ENCODE data around the gene LONRF3. TPM values are rescaled to one million over a fixed set of nuclear protein-coding genes. Genes with fewer than 3 reads are reported as not detected.

The LONRF3 gene
- total and polyA plus RNA-seq, 2 donors (not counting 1 experiment from before 2014, with no cell fraction given), result 0.07 to 1.2 TPM

- intact Hi-C loops (cut with micrococcal nuclease), result no loop called here
- H3K27me3 Mint-ChIP-seq, result peaks cover 3% of the 10 kb centered on the region
- Histone ChIP-seq H2AFZ (ENCODE audit: insufficient read depth, low read depth, low read length, poor library complexity, severe bottlenecking) (no peak overlapping the region), H3K27ac (ENCODE audit: low read length in 2 of 2) (no peak overlapping the region), H3K9ac (ENCODE audit: low read length) (no peak overlapping the region), H4K20me1 (ENCODE audit: control insufficient read depth, insufficient read depth, low read length, poor library complexity, severe bottlenecking) (no peaks in the 10 kb centered on the region), H3K36me3 (replicated peaks in 1 of 2; ENCODE audit: control extremely low read depth in 1 of 2, control insufficient read depth in 1 of 2, extremely low read depth in 1 of 2, insufficient read depth in 2 of 2, low read length in 1 of 2) (no peaks in the 10 kb centered on the region), H3K4me2 (replicated peaks; ENCODE audit: low read depth, low read length, poor library complexity, severe bottlenecking) (no peak overlapping the region), H3K79me2 (ENCODE audit: control insufficient read depth, insufficient read depth, low read length) (no peaks in the 10 kb centered on the region), H3K4me1 (ENCODE audit: control insufficient read depth in 2 of 2, insufficient read depth in 2 of 2, low read length in 2 of 2) (no peaks in the 10 kb centered on the region), H3K27me3 (replicated peaks in 1 of 4; ENCODE audit: control extremely low read depth in 1 of 4, control insufficient read depth in 3 of 4, insufficient read depth in 4 of 4, low read length in 3 of 4) (no peaks in the 10 kb centered on the region), H3K9me3 (ENCODE audit: control extremely low read depth in 1 of 3, control insufficient read depth in 2 of 3, insufficient read depth in 1 of 3, low read length in 2 of 3) (no peaks in the 10 kb centered on the region), H3K4me3 (ENCODE audit: control extremely low read depth in 1 of 5, extremely low read depth in 1 of 5, insufficient read depth in 1 of 5, low read depth in 2 of 5, low read length in 4 of 5) (no peak overlapping the region)
- H3K27ac Mint-ChIP-seq, result no peak overlapping the region
- ChIA-PET CTCF (interaction anchor here (1.1 to 4.7 kb wide), 3 partner anchors 12 to 164 kb away, joined by 3 to 31 read pairs (median 23); no protein-coding TSS in a partner anchor), POLR2A (no interaction called here)
- TF ChIP-seq EZH2 (IDR thresholded peaks at IDR 0.05; ENCODE audit: borderline replicate concordance, insufficient read depth, low read depth, low read length, poor library complexity, severe bottlenecking) (no peak), CTCF (IDR thresholded peaks at IDR 0.05) (no peak)
- H3K4me3 Mint-ChIP-seq, result no peak overlapping the region
- WGBS (ENCODE audit: insufficient coverage), result no CpG with 5 or more reads among the region's 3 CpGs
- H3K9me3 Mint-ChIP-seq (ENCODE audit: insufficient read depth), result no peaks in the 10 kb centered on the region
- DNase-seq (no peak), ATAC-seq (ENCODE audit: low read depth) (no peak)
- no peaks in the 10 kb centered on the region for H3K4me1 Mint-ChIP-seq
Measured at GRCh38 chrX:119003462-119003861, 29.0 kb downstream of the LONRF3 start.

- intact Hi-C loops (cut with micrococcal nuclease), result loop anchor here (1.0 to 2.0 kb wide), 2 partner anchors 30 to 62 kb away; partner anchors contain the start of gene LONRF3
- POLR2A ChIA-PET, result interaction anchor here (0.7 kb wide), 1 partner anchor 372 kb away, joined by 3 read pairs; no protein-coding TSS in a partner anchor
- ATAC-seq (ENCODE audit: low read depth), result peak; percentile 84
Measured at GRCh38 chrX:119004920-119005524, 30.6 kb downstream of the LONRF3 start.

More at GRCh38 chrX:119004920-119005524, 30.6 kb downstream of the LONRF3 start:
- Mint-ChIP-seq H3K4me3 (no peak overlapping the region), H3K27ac (no peak overlapping the region), H3K9me3 (ENCODE audit: insufficient read depth) (no peaks in the 10 kb centered on the region), H3K27me3 (peaks cover 3% of the 10 kb centered on the region), H3K4me1 (no peaks in the 10 kb centered on the region)
- no peak overlapping the region for H3K27ac ChIP-seq (ENCODE audit: low read length in 2 of 2)
- no peak overlapping the region for H2AFZ ChIP-seq (ENCODE audit: insufficient read depth, low read depth, low read length, poor library complexity, severe bottlenecking)
- 25% methylated on average over 2 of the region's 5 CpGs for WGBS (ENCODE audit: insufficient coverage)
- no peaks in the 10 kb centered on the region for H3K79me2 ChIP-seq (ENCODE audit: control insufficient read depth, insufficient read depth, low read length)
- no peaks in the 10 kb centered on the region for H3K36me3 ChIP-seq (replicated peaks in 1 of 2; ENCODE audit: control extremely low read depth in 1 of 2, control insufficient read depth in 1 of 2, extremely low read depth in 1 of 2, insufficient read depth in 2 of 2, low read length in 1 of 2)
- no peaks in the 10 kb centered on the region for H3K9me3 ChIP-seq (ENCODE audit: control extremely low read depth in 1 of 3, control insufficient read depth in 2 of 3, insufficient read depth in 1 of 3, low read length in 2 of 3)
- H3K4me3 ChIP-seq (ENCODE audit: control extremely low read depth in 1 of 5, extremely low read depth in 1 of 5, insufficient read depth in 1 of 5, low read depth in 2 of 5, low read length in 4 of 5), result no peak overlapping the region
- H4K20me1 ChIP-seq (ENCODE audit: control insufficient read depth, insufficient read depth, low read length, poor library complexity, severe bottlenecking), result no peaks in the 10 kb centered on the region
- H3K27me3 ChIP-seq (replicated peaks in 1 of 4; ENCODE audit: control extremely low read depth in 1 of 4, control insufficient read depth in 3 of 4, insufficient read depth in 4 of 4, low read length in 3 of 4), result no peaks in the 10 kb centered on the region
- CTCF ChIA-PET, result interaction anchor here (0.6 to 7.9 kb wide), 14 partner anchors 11 to 261 kb away, joined by 3 to 104 read pairs (median 4); no protein-coding TSS in a partner anchor
- TF ChIP-seq EZH2 (IDR thresholded peaks at IDR 0.05; ENCODE audit: borderline replicate concordance, insufficient read depth, low read depth, low read length, poor library complexity, severe bottlenecking), result no peak
- peak; percentile 82 for TF ChIP-seq CTCF (IDR thresholded peaks at IDR 0.05)
- no peak overlapping the region for H3K9ac ChIP-seq (ENCODE audit: low read length)
- peak; percentile 57 for DNase-seq
- H3K4me2 ChIP-seq (replicated peaks; ENCODE audit: low read depth, low read length, poor library complexity, severe bottlenecking), result no peak overlapping the region
- H3K4me1 ChIP-seq (ENCODE audit: control insufficient read depth in 2 of 2, insufficient read depth in 2 of 2, low read length in 2 of 2), result no peaks in the 10 kb centered on the region
